PFSK-1 (cell line): ENCODE data around the gene SERPINB1.

ENCODE experiments used
- FOXP2 ChIP-seq: optimal IDR thresholded peaks from 2 replicates; pipeline ENCODE3; 2011; ENCODE audit warnings: borderline replicate concordance, control low read depth, inconsistent platforms; ENCODE audit not compliant: insufficient read depth; ENCODE audit errors: extremely low read length, extremely low read depth
- POLR2AphosphoS5 ChIP-seq: IDR thresholded peaks from 2 replicates; pipeline ENCODE4 v1.6.1; 2012; ENCODE audit warnings: low read depth, mild to moderate bottlenecking, control low read depth, low read length, moderate library complexity
- SIN3A ChIP-seq: IDR thresholded peaks from 2 replicates; pipeline ENCODE4 v1.6.1; 2012; ENCODE audit warnings: mild to moderate bottlenecking, low read length, moderate library complexity, borderline replicate concordance; ENCODE audit not compliant: insufficient read depth

- no peak for TF ChIP-seq POLR2AphosphoS5
- no peak for TF ChIP-seq SIN3A
- TF ChIP-seq FOXP2, result no peak
Measured at GRCh38 chr6:2871102-2871501, 29.4 kb upstream of the SERPINB1 start.
